ENCODE data around the gene KTN1.

DNA sequence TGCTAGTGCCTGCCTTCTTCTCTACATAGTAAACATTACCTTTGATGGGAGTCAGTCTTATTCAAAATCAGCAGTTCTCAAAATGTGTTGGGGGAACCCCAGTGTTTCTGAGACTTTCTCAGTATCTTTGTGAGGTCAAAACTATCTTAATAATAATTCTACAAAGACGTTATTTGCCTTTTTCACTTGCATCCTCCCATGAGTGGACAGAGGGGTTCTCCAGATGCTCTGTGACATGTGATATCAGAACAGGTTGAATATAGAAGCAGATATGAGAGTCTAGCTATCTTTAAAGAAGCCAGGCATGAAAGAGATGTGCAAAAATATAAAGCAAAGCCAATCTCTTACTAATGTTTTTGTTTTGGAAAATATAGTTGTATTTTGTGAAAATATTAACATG lies 144.7 kb downstream of the KTN1 start:
- TF ChIP-seq, protein P1, sequence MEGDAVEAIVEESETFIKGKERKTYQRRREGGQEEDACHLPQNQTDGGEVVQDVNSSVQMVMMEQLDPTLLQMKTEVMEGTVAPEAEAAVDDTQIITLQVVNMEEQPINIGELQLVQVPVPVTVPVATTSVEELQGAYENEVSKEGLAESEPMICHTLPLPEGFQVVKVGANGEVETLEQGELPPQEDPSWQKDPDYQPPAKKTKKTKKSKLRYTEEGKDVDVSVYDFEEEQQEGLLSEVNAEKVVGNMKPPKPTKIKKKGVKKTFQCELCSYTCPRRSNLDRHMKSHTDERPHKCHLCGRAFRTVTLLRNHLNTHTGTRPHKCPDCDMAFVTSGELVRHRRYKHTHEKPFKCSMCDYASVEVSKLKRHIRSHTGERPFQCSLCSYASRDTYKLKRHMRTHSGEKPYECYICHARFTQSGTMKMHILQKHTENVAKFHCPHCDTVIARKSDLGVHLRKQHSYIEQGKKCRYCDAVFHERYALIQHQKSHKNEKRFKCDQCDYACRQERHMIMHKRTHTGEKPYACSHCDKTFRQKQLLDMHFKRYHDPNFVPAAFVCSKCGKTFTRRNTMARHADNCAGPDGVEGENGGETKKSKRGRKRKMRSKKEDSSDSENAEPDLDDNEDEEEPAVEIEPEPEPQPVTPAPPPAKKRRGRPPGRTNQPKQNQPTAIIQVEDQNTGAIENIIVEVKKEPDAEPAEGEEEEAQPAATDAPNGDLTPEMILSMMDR (IDR thresholded peaks at IDR 0.05; ENCODE audit: insufficient read depth, low read length, poor library complexity, severe bottlenecking): no peak
- TF ChIP-seq EZH2phosphoT487 (conservative IDR thresholded peaks at IDR 0.05; ENCODE audit: low read length): no peak
